T-helper 9 cell (primary cell): ENCODE measurements around the gene POU3F3.

Experiments used
- DNase-seq: peaks from one replicate; pipeline ENCODE4 v3.0.0-alpha.2; 2020

Gene POU3F3

DNA sequence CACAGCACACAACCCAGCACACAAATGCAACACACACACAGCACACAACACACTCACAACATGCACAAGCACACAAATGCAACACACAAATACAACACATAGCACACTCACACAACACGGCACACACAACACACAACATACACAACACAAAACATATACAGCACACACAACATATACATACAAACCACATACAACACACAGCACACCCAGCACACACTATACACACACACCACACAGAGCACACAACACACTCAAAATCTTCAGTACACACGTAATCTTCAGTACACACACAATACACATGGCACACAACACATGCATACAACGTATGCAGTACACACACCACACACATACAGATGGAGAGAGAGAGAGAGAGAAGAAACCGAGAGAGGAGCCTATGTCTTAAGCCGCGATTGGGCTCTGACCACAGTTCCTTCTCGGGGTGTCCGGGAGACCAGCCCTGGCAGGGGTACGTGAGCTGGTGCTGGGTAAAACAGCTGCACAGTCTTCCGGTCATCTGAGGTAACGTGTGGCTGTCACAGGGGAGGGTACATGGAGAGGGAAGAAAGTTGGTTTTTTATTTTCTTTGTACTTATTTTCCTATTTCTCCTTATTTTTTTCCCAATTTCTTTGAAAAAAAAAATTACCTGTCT, 25.1 kb downstream of the POU3F3 start:
- DNase-seq = no peak

DNA sequence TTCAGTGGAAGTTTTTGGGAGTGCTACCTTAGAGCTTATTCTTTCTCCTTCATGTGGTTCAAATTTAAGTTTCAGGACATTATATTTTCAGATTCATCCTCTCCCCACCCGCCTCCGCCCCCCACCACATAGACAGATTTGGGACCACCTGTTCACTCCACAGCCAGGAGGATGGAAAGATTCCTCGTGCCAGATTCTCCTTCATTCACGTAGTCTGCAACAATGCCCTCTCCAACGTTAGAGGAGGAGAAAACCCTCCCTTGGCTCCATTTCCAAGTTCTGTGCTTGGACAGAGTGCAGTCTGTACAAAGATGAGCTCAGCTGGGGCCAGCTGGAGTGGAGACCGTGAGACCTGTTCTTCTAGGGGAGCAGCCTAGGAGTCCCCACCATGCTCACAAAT, 26.2 kb downstream of the POU3F3 start:
- DNase-seq = no peak

GRCh38 chr2:104883357-104883756, 29.4 kb downstream of the POU3F3 start:
- no peak for DNase-seq

- DNase-seq = no peak
These were observed 31.3 kb downstream of the POU3F3 start for GRCh38 chr2:104885119-104885782.

- DNase-seq = no peak
These were observed 33.8 kb downstream of the POU3F3 start for GRCh38 chr2:104887676-104888075.

- no peak for DNase-seq
These were observed 34.8 kb downstream of the POU3F3 start for GRCh38 chr2:104888489-104889258.

DNA sequence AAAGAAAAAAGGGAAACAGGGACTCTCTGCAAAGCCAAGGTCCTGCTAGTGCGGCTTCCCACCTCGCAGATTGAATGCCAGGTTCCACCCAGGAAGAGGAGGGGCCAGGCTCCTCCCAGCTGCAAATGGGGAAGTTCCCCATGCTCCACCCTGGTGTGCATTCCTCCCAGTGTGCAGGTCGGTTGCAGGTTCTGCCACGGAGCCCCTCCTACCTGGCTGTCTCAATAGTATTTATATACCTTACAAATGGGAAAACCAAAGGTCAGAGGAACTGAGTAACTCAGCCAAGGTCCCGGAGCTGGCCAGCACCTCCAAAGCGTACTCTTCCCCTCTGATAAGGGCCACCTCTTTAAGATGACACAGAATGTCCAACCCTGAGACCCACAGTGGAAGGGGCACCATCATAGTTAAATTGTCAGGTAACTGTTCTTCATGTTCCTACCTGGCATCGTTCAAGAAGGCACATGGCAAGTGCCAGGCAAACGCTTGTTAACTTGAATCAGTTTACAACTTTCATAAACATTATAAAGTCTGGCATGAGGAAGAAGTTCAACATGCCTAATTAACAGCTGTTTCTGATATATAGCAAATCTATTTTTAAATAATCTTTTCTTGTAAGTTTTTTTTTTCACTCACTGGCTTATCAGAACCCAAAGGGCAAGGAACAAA, 35.5 kb downstream of the POU3F3 start:
- no peak for DNase-seq

- no peak for DNase-seq
These were observed 36.2 kb downstream of the POU3F3 start for GRCh38 chr2:104889960-104890684.

- DNase-seq = no peak
These were observed 36.8 kb downstream of the POU3F3 start for GRCh38 chr2:104890685-104891069.

- no peak for DNase-seq
These were observed 37.2 kb downstream of the POU3F3 start for GRCh38 chr2:104891145-104891544.

DNA sequence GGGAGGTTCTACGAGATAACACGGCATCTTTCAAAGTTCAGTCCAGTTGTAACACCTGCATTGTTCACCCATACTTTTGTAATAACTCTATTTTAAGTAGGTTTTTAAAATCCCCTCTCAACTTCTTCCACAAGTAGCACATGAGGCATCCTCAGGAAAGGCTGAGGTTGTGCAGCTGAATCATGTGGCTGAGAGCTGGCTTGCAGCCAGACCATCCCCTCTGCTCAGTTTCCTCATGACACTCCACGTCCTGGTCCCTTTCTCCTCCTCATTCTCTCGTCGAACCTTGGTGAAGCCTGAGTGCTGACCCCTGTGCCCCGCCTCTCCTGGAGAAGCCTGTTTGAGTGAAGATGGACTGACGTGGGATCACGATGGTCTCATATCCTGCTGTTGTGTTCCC, 42.5 kb downstream of the POU3F3 start:
- DNase-seq = no peak

GRCh38 chr2:104897515-104898184, 43.7 kb downstream of the POU3F3 start:
- no peak for DNase-seq

DNA sequence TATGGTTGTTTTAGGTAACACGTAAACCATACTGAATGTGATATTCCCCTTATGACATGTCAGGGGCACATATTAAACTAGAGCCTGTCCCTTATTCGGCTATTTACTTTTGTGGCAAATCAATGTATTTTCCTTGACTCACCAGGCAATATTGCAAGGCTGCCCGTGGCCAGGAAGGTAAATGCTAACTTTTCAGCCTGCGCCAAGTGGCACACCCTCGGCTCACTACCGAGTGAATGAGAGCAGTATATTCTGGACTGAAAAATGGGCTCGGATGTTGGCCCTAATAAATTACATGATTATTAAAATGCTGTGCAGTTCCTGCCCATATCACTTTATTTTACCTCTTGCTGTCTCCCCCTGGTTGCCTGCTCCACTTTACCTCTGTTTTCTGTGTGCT, 46.7 kb downstream of the POU3F3 start:
- no peak for DNase-seq

GRCh38 chr2:104901037-104901881, 47.3 kb downstream of the POU3F3 start:
- DNase-seq = no peak

GRCh38 chr2:104902317-104902716, 48.4 kb downstream of the POU3F3 start:
- no peak for DNase-seq
